HepG2 (cell line): ENCODE data around the gene UCKL1. TPM values are rescaled to one million over a fixed set of nuclear protein-coding genes. Genes with fewer than 3 reads are reported as not detected.
A peak's percentile ranks its signal among the peaks of the same experiment; 100 is the strongest.

Experiments
- ATAC-seq: fragments of 200-7000 bp; cut with Tn5 transposase; 3 replicates; pipeline ENCODE4 v1.9.1; 2020; ENCODE audit warnings: mild to moderate bottlenecking, moderate library complexity
- BruUV-seq: library from RNA; stranded (reverse); fragments of 400-500 nt; replicated peaks from 2 replicates; lab custom pipeline; 2021; lab: Mats Ljungman, UMichigan
- CTCF ChIA-PET: fragments of 300-600 bp; formaldehyde crosslinking; extraction: SDS; loops from one replicate; lab custom pipeline; 2021; ENCODE audit warnings: low total read pairs, inconsistent platforms, low intra/inter-chr PET ratio; lab: Yijun Ruan, JAX
- POLR2A ChIA-PET: fragments of 350-600 bp; sonication (Branson Sonifier 250); formaldehyde crosslinking; loops from one replicate; lab custom pipeline; 2020; ENCODE audit warnings: antibody characterized with exemption, inconsistent platforms; lab: Yijun Ruan, JAX
- DNase-seq: peaks from one replicate; pipeline ENCODE4 v3.0.0-alpha.2; 2015; ENCODE audit warnings: low spot score
- FAIRE-seq: peaks from 3 replicates; lab custom pipeline; 2011; peaks lifted over from hg19 to GRCh38; lab: Jason Lieb, UNC
- H2AFZ ChIP-seq: one replicate; pipeline ENCODE4 v1.6.1; 2011; ENCODE audit warnings: low read length, inconsistent platforms
- H3K27ac ChIP-seq: fragments of 300-600 bp; 3 replicates; pipeline ENCODE4 v1.8.0; 2011; ENCODE audit warnings: mixed run types, mild to moderate bottlenecking, mixed read lengths, low read length, inconsistent platforms; ENCODE audit not compliant: insufficient read depth; ENCODE audit errors: extremely low read length
- H3K27me3 ChIP-seq, 2 experiments: fragments of 200-600 bp in 1 of 2; 2 replicates in 1 of 2; 3 replicates in 1 of 2; pipeline versions ENCODE4 v1.6.0 to v1.8.0; 2011; ENCODE audit warnings: low read length in 2 of 2, mild to moderate bottlenecking in 2 of 2, moderate library complexity in 2 of 2, inconsistent platforms in 1 of 2; ENCODE audit not compliant: insufficient read depth in 2 of 2, control insufficient read depth in 1 of 2
- H3K36me3 ChIP-seq, 2 experiments: fragments of 200-600 bp in 1 of 2; replicated peaks in 1 of 2; 2 replicates in 1 of 2; 3 replicates in 1 of 2; pipeline versions ENCODE4 v1.5.1 to v1.8.0; 2011; ENCODE audit warnings: low read length in 2 of 2, inconsistent platforms in 1 of 2; ENCODE audit not compliant: insufficient read depth in 2 of 2, control insufficient read depth in 1 of 2
- H3K4me1 ChIP-seq: 2 replicates; pipeline ENCODE4 v1.5.1; 2012; ENCODE audit warnings: low read length, inconsistent platforms; ENCODE audit not compliant: insufficient read depth
- H3K4me2 ChIP-seq: 2 replicates; pipeline ENCODE4 v1.6.0; 2011; ENCODE audit warnings: low read depth, low read length, inconsistent platforms
- H3K4me3 ChIP-seq, 3 experiments: fragments of 200-600 bp in 1 of 3; sonication (generic), shearing (Covaris generic) in 1 of 3; replicated peaks in 1 of 3; 2 replicates each; pipeline ENCODE4 v1.5.1; 2011 to 2016; ENCODE audit warnings: low read length in 3 of 3, inconsistent platforms in 2 of 3, low read depth in 2 of 3, mild to moderate bottlenecking in 2 of 3, control low read depth in 1 of 3, mixed read lengths in 1 of 3; ENCODE audit not compliant: insufficient read depth in 1 of 3
- H3K79me2 ChIP-seq: one replicate; pipeline ENCODE4 v1.6.1; 2011; ENCODE audit warnings: low read length, inconsistent platforms; ENCODE audit not compliant: insufficient read depth
- H3K9ac ChIP-seq: 2 replicates; pipeline ENCODE4 v1.6.0; 2011; ENCODE audit warnings: mild to moderate bottlenecking, low read depth, low read length, inconsistent platforms; ENCODE audit not compliant: insufficient read depth
- H3K9me3 ChIP-seq: 2 replicates; pipeline ENCODE4 v1.5.1; 2012; ENCODE audit warnings: mild to moderate bottlenecking, low read length
- H4K20me1 ChIP-seq: 2 replicates; pipeline ENCODE4 v1.6.0; 2011; ENCODE audit warnings: inconsistent platforms, mild to moderate bottlenecking, low read length, moderate library complexity; ENCODE audit not compliant: insufficient read depth
- MLLT10 ChIP-seq: sonication (generic); formaldehyde crosslinking; IDR thresholded peaks from 2 replicates; pipeline ENCODE4 v1.4.0; 2020; ENCODE audit warnings: missing genetic modification reagents
- MTF1 ChIP-seq: sonication (generic); formaldehyde crosslinking; IDR thresholded peaks from 2 replicates; pipeline ENCODE4 v1.5.0; 2020; ENCODE audit warnings: missing genetic modification reagents
- NFAT5 ChIP-seq: sonication (generic); formaldehyde crosslinking; IDR thresholded peaks from 2 replicates; pipeline ENCODE4 v1.4.0; 2020; ENCODE audit warnings: missing genetic modification reagents
- NFIB ChIP-seq: sonication (generic); formaldehyde crosslinking; IDR thresholded peaks from 2 replicates; pipeline ENCODE4 v1.9.0; 2021; ENCODE audit warnings: missing genetic modification reagents, mild to moderate bottlenecking, borderline replicate concordance
- SOX6 ChIP-seq, 2 experiments: fragments of 450-650 bp in 1 of 2; sonication (generic) in 1 of 2; formaldehyde crosslinking in 1 of 2; IDR thresholded peaks; 2 replicates each; pipeline versions ENCODE4 v1.4.0 to v1.6.1; 2017 to 2020; ENCODE audit warnings: antibody characterized with exemption in 1 of 2, mild to moderate bottlenecking in 1 of 2, missing genetic modification reagents in 1 of 2
- STAT5B ChIP-seq: sonication (generic); formaldehyde crosslinking; IDR thresholded peaks from 2 replicates; pipeline ENCODE4 v1.4.0; 2020; ENCODE audit warnings: missing genetic modification reagents
- ZKSCAN8 ChIP-seq: IDR thresholded peaks from 2 replicates; pipeline ENCODE4 v1.6.1; 2016; ENCODE audit warnings: borderline replicate concordance, missing genetic modification reagents, missing compliant biosample characterization
- ZNF224 ChIP-seq: sonication (generic); formaldehyde crosslinking; IDR thresholded peaks from 2 replicates; pipeline ENCODE4 v1.5.0; 2020; ENCODE audit warnings: mild to moderate bottlenecking, missing genetic modification reagents
- ZNF335 ChIP-seq: sonication (generic); formaldehyde crosslinking; IDR thresholded peaks from 2 replicates; pipeline ENCODE4 v1.4.0; 2020; ENCODE audit warnings: missing genetic modification reagents
- ZNF503 ChIP-seq: sonication (generic); formaldehyde crosslinking; IDR thresholded peaks from 2 replicates; pipeline ENCODE4 v1.4.0; 2020; ENCODE audit warnings: missing genetic modification reagents
- ZNF691 ChIP-seq: sonication (generic); formaldehyde crosslinking; IDR thresholded peaks from 2 replicates; pipeline ENCODE4 v1.4.0; 2020; ENCODE audit warnings: missing genetic modification reagents, low read depth, mild to moderate bottlenecking, borderline replicate concordance
- ZNF749 ChIP-seq: sonication (generic); formaldehyde crosslinking; IDR thresholded peaks from 2 replicates; pipeline ENCODE4 v1.8.0; 2022; ENCODE audit warnings: mild to moderate bottlenecking, missing genetic modification reagents, moderate library complexity, borderline replicate concordance
- WGBS: methylation state at CpG from one replicate; pipeline ENCODE4 v1.1.6; 2017; ENCODE audit warnings: low lambda C conversion rate; 5-methylcytosine and 5-hydroxymethylcytosine counted together
- in situ Hi-C: cut with HindIII; loops from 2 replicates; pipeline ENCODE4 v1.10.0; 2017; ENCODE audit warnings: low pct_unique_long_range_greater_than_20kb; ENCODE audit not compliant: extremely low pct_ligation_motif_present
- intact Hi-C: fragments of 100-400 bp; cut with micrococcal nuclease; formaldehyde crosslinking; loops from one replicate; pipeline ENCODE4 v1.10.0; 2022; ENCODE audit not compliant: unreplicated experiment
- polyA plus RNA-seq, 8 experiments: library from polyadenylated mRNA; depleted of rRNA in 3 of 8; stranded (reverse) in 7 of 8; unstranded in 1 of 8; fragments of >200 nt; fragmentation: Illumina TruSeq in 4 of 8; extraction: Trizol in 4 of 8; gene quantifications; 2 replicates each; pipeline versions ENCODE4 v1.2.1 to v1.2.3, GENCODE V29; 2011 to 2016; ENCODE audit warnings: low read depth in 4 of 8, missing spikeins in 1 of 8, mixed read lengths in 1 of 8; ENCODE audit not compliant: insufficient read depth in 1 of 8
- total RNA-seq, 5 experiments: library from RNA; depleted of rRNA; stranded (reverse); fragments of >200 nt; fragmentation: Illumina TruSeq; extraction: Trizol; gene quantifications; 2 replicates each; pipeline ENCODE4 v1.2.3, GENCODE V29; 2016; ENCODE audit warnings: low read depth in 1 of 5

Gene UCKL1
- total and polyA plus RNA-seq, 2 of the 13 experiments (the other 11 are each of a cell fraction or from before 2014, with no cell fraction given) = 50.2 to 126 TPM

- CTCF ChIA-PET = no interaction called here
- DNase-seq (no peak), ATAC-seq (no peak), FAIRE-seq (no peak)
- 2% methylated on average over 36 of the region's 87 CpGs for WGBS
- H4K20me1 ChIP-seq = peaks cover 32% of the 10 kb centered on the region; the same call in 1 of the 2 replicates
- intact Hi-C loops = loop anchor here (2.0 kb wide), 1 partner anchor 31 kb away; the partner anchor contains the start of gene TPD52L2
- H2AFZ ChIP-seq = no peak overlapping the region
- H3K9ac ChIP-seq = peak overlapping the region; percentile 76
- peaks cover 46% of the 10 kb centered on the region for H3K79me2 ChIP-seq
- H3K4me2 ChIP-seq = peak overlapping the region; percentile 96
- peak overlapping the region; percentile 60 for H3K27ac ChIP-seq
- peak overlapping the region; percentile 73 to 82 (median 77) for H3K4me3 ChIP-seq
- POLR2A ChIA-PET = interaction anchor here (0.8 to 4.7 kb wide), 13 partner anchors 12 to 162 kb away, joined by 3 to 71 read pairs (median 6); partner anchors contain the start of genes C20orf204, PRPF6, SAMD10 and SLC2A4RG
- no TSS peak for BruUV-seq
- peaks cover 8 to 23% of the 10 kb centered on the region in 2 experiments for H3K36me3 ChIP-seq
- H3K27me3 ChIP-seq = no peaks in the 10 kb centered on the region; a peak in 1 of 5 replicates
- no peaks in the 10 kb centered on the region for H3K9me3 ChIP-seq
- H3K4me1 ChIP-seq = peaks cover 45% of the 10 kb centered on the region
- in situ Hi-C loops = no loop called here
- TF ChIP-seq ZNF335 (CRISPR knock-in tag) = no peak
- no peak for TF ChIP-seq NFAT5 (CRISPR knock-in tag)
- no peak for TF ChIP-seq STAT5B (CRISPR knock-in tag)
- no peak for TF ChIP-seq MTF1
- TF ChIP-seq ZKSCAN8 (CRISPR knock-in tag) = no peak
- TF ChIP-seq ZNF224 (CRISPR knock-in tag) = no peak
- no peak for TF ChIP-seq ZNF691 (CRISPR knock-in tag)
- TF ChIP-seq ZNF503 = no peak
- no peak for TF ChIP-seq SOX6 (IDR thresholded peaks at IDR 0.05)
- TF ChIP-seq SOX6 (CRISPR knock-in tag; IDR thresholded peaks at IDR 0.05) = no peak
- TF ChIP-seq MLLT10 = no peak
- TF ChIP-seq NFIB (CRISPR knock-in tag) = no peak
- no peak for TF ChIP-seq ZNF749 (CRISPR knock-in tag)
Observed at GRCh38 chr20:63895202-63895951, 60.8 kb downstream of the UCKL1 start.
